Activated B cell treated with CpG ODN at 0.5 μM for 24 hours (primary cell): ENCODE measurements around the gene BATF3. TPM values are rescaled to one million over a fixed set of nuclear protein-coding genes. Genes with fewer than 3 reads are reported as not detected.
"Not testable (repeated sequence)": the region's sequence is repeated elsewhere in the genome, so short reads cannot be mapped to it uniquely, and the experiment has no call there.

ENCODE experiments used
- ATAC-seq: fragments of 200-7000 bp; cut with Tn5 transposase; one replicate; pipeline ENCODE4 v1.10.0; 2021; ENCODE audit warnings: low read depth, mild to moderate bottlenecking, moderate library complexity
- CTCF ChIA-PET: fragments of 350-600 bp; sonication (Branson Sonifier 250); formaldehyde crosslinking; loops from one replicate; lab custom pipeline; 2021; ENCODE audit warnings: antibody characterized with exemption; lab: Charles Lee
- POLR2A ChIA-PET: fragments of 350-600 bp; sonication (Branson Sonifier 250); formaldehyde crosslinking; loops from one replicate; lab custom pipeline; 2021; ENCODE audit warnings: antibody characterized with exemption; lab: Charles Lee
- DNase-seq: peaks from one replicate; pipeline ENCODE4 v3.0.0; 2022
- H3K27ac Mint-ChIP-seq: one replicate; pipeline ENCODE4 v1.8.0; 2020; ENCODE audit warnings: mixed read lengths
- H3K27me3 Mint-ChIP-seq: one replicate; pipeline ENCODE4 v1.8.0; 2021; ENCODE audit warnings: mixed read lengths
- H3K36me3 Mint-ChIP-seq: one replicate; pipeline ENCODE4 v1.8.0; 2021; ENCODE audit warnings: low read depth, mixed read lengths
- H3K4me1 Mint-ChIP-seq: one replicate; pipeline ENCODE4 v1.8.0; 2021; ENCODE audit warnings: mixed read lengths
- H3K4me3 Mint-ChIP-seq: one replicate; pipeline ENCODE4 v1.8.0; 2020; ENCODE audit warnings: mild to moderate bottlenecking, mixed read lengths
- H3K9me3 Mint-ChIP-seq: one replicate; pipeline ENCODE4 v1.8.0; 2020; ENCODE audit warnings: mixed read lengths
- intact Hi-C: fragments of 100-400 bp; cut with micrococcal nuclease; formaldehyde crosslinking; loops from one replicate; pipeline ENCODE4 v1.15.1; 2024
- total RNA-seq: library from RNA; stranded (reverse); gene quantifications from 2 replicates; pipeline ENCODE4 v1.2.3, GENCODE V29; 2022
- TF ChIP-seq, protein P1 (sequence below): fragments of 200-600 bp; IDR thresholded peaks from one replicate; pipeline ENCODE4 v1.8.0; 2022; ENCODE audit warnings: antibody characterized with exemption, mild to moderate bottlenecking

Gene BATF3
- total RNA-seq, 1 donor from 2014 or later, result 23.5 TPM

DNA sequence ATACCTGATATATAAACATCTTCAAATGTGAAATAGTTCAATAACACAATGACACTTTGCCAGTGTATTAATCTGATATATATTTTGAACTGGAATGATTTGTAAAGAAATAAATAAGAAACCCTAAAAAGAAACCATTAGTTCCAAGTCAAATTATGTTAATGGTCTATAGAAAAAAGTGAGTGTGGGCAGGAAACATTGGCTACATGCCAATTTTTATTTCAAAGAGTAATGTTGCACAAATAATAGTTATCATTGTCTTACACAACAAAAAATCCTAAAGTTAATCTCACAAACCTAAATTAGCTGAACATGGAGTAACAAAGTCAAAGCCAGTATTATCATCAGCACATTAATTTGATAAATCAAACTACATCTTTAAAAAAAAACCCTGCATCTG lies 37.9 kb upstream of the BATF3 start:
- no peak for ATAC-seq
- Mint-ChIP-seq H3K27me3 (no peaks in the 10 kb centered on the region), H3K4me3 (no peak overlapping the region), H3K9me3 (no peaks in the 10 kb centered on the region), H3K4me1 (no peaks in the 10 kb centered on the region), H3K27ac (no peak overlapping the region), H3K36me3 (peaks cover 52% of the 10 kb centered on the region)
- CTCF ChIA-PET, result no interaction called here
- intact Hi-C loops, result no loop called here
- TF ChIP-seq, protein P1, sequence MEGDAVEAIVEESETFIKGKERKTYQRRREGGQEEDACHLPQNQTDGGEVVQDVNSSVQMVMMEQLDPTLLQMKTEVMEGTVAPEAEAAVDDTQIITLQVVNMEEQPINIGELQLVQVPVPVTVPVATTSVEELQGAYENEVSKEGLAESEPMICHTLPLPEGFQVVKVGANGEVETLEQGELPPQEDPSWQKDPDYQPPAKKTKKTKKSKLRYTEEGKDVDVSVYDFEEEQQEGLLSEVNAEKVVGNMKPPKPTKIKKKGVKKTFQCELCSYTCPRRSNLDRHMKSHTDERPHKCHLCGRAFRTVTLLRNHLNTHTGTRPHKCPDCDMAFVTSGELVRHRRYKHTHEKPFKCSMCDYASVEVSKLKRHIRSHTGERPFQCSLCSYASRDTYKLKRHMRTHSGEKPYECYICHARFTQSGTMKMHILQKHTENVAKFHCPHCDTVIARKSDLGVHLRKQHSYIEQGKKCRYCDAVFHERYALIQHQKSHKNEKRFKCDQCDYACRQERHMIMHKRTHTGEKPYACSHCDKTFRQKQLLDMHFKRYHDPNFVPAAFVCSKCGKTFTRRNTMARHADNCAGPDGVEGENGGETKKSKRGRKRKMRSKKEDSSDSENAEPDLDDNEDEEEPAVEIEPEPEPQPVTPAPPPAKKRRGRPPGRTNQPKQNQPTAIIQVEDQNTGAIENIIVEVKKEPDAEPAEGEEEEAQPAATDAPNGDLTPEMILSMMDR, result no peak
- POLR2A ChIA-PET, result no interaction called here
- DNase-seq, result no peak

DNA sequence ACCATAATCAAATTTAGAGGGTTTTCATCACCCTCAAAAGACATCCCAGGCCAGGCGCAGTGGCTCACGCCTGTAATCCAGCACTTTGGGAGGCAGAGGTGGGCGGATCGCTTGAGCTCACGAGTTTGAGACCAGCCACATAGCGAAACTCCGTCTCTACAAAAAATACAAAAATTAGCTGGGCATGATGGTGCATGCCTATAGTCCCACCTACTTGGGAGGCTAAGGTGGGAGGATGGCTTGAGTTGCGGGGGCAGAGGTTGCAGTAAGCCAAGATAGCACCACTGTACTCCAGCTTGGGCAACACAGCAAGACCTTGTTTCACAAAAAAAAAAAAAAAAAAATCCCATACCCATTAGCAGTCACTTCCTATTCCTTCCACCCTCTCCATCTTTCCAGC lies 33.5 kb upstream of the BATF3 start:
- Mint-ChIP-seq H3K36me3 (peaks cover 35% of the 10 kb centered on the region), H3K4me1 (no peaks in the 10 kb centered on the region), H3K27me3 (no peaks in the 10 kb centered on the region), H3K4me3 (no peak overlapping the region), H3K27ac (no peak overlapping the region), H3K9me3 (no peaks in the 10 kb centered on the region)
- DNase-seq (no peak), ATAC-seq (no peak)
- intact Hi-C loops, result no loop called here
- TF ChIP-seq, protein P1, result no peak
- POLR2A ChIA-PET, result no interaction called here
- CTCF ChIA-PET, result no interaction called here

DNA sequence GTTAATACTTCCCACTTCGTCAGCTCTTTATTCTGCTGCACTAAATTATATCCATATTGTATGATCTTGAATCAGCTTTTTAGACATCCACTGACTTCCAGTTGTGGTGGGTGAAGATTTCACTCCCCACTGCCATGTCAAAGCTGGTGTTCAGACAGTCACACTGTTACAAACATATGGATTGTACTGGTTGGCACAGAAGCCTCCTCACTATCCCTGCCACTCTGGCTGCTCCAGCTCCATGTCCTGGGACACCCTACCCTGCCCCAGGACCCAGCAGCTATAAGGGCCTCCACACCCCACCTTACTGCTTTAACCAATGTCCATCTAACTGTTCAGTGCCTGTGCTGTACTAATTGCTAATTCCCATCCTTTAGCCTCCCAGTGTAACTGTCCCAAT lies 32.0 kb upstream of the BATF3 start:
- H3K9me3 Mint-ChIP-seq, result no peaks in the 10 kb centered on the region
- no peak overlapping the region for H3K4me3 Mint-ChIP-seq
- ChIA-PET CTCF (no interaction called here), POLR2A (interaction anchor here (0.6 to 1.1 kb wide), 2 partner anchors 14 to 30 kb away, joined by 4 to 6 read pairs; no protein-coding TSS in a partner anchor)
- DNase-seq, result no peak
- peaks cover 32% of the 10 kb centered on the region for H3K36me3 Mint-ChIP-seq
- H3K4me1 Mint-ChIP-seq, result no peaks in the 10 kb centered on the region
- H3K27me3 Mint-ChIP-seq, result no peaks in the 10 kb centered on the region
- TF ChIP-seq, protein P1, result no peak
- ATAC-seq, result no peak
- intact Hi-C loops, result no loop called here
- no peak overlapping the region for H3K27ac Mint-ChIP-seq

DNA sequence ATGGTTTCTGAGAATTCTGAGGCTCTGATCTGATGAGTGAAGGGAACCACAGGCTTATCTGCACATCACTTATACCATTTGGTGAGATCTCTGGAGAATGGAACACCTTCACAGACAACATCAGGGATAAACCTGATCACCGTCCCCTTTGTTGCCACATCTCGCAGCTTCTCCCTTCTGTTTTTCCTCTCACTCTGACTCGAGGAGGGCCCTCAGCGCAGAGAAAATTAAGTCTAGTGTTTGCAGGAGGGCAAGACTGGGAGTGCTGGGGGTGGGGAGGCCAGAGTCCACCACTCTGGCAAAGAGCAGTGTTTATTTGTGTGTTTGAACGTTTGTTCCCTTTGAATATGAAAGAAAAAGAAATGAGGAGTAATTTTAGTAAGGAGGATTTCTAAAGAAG lies 29.0 kb upstream of the BATF3 start:
- ChIA-PET CTCF (no interaction called here), POLR2A (no interaction called here)
- H3K9me3 Mint-ChIP-seq, result no peaks in the 10 kb centered on the region
- H3K4me1 Mint-ChIP-seq, result no peaks in the 10 kb centered on the region
- intact Hi-C loops, result no loop called here
- H3K4me3 Mint-ChIP-seq, result no peak overlapping the region
- DNase-seq (no peak), ATAC-seq (no peak)
- TF ChIP-seq, protein P1, result no peak
- H3K27me3 Mint-ChIP-seq, result no peaks in the 10 kb centered on the region
- H3K27ac Mint-ChIP-seq, result no peak overlapping the region
- H3K36me3 Mint-ChIP-seq, result peaks cover 19% of the 10 kb centered on the region

DNA sequence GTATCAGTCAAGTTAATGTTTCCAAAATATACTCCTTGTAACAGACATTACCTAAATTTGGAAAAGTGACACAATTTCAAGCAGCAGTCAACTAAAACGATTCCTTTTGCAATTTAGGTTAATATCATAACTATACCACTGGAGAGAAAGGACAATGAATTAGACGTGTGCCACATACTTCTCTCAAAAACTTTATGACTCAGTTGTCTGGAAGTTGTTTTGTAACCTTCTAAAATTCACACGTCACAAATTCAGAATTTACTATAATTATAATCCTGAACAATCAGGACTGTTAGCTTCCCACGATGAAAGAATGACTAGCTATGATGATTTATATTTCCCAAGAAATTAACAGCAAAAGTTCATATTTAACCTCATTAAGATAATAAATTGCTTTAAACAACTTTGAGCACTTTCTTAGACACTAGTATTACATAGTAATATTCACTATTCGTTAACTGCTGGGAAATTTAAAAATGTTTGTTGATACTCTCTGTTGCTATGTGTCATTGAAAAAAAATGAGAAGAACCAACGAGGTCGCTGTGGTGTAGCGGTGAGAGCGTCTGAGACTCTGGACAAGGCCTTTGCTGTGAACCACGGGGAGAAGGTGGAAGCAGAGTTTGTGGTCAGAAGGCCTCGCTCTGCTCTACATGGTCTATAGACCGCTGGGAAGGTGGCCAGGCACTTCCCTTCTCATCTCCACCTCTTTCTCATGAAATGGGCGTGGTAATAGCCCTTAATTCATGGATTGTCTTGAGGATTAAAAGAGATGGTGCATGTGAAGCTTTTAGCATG lies 27.9 kb upstream of the BATF3 start:
- POLR2A ChIA-PET, result interaction anchor here (0.7 kb wide), 1 partner anchor 34 kb away, joined by 3 read pairs; no protein-coding TSS in a partner anchor
- DNase-seq, result no peak
- H3K9me3 Mint-ChIP-seq, result no peaks in the 10 kb centered on the region
- peaks cover 12% of the 10 kb centered on the region for H3K36me3 Mint-ChIP-seq
- CTCF ChIA-PET, result no interaction called here
- no peak for ATAC-seq
- TF ChIP-seq, protein P1, result no peak
- H3K4me1 Mint-ChIP-seq, result no peaks in the 10 kb centered on the region
- no peaks in the 10 kb centered on the region for H3K27me3 Mint-ChIP-seq
- H3K27ac Mint-ChIP-seq, result no peak overlapping the region
- intact Hi-C loops, result no loop called here
- H3K4me3 Mint-ChIP-seq, result no peak overlapping the region

DNA sequence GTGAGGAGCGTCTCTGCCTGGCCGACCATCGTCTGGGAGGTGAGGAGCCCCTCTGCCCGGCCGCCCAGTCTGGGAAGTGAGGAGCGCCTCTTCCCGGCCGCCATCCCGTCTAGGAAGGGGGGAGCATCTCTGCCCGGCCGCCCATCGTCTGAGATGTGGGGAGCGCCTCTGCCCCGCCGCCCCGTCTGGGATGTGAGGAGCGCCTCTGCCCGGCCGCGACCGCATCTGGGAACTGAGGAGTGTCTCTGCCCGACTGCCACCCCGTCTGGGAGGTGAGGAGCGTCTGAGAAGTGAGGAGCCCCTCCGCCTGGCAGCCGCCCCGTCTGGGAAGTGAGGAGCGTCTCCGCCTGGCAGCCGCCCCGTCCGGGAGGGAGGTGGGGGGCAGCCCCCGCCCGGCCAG lies 25.0 kb upstream of the BATF3 start:
- POLR2A ChIA-PET, ATAC-seq, H3K36me3 Mint-ChIP-seq, DNase-seq, intact Hi-C loops, H3K9me3 Mint-ChIP-seq, H3K27me3 Mint-ChIP-seq, H3K4me1 Mint-ChIP-seq, CTCF ChIA-PET, H3K27ac Mint-ChIP-seq, H3K4me3 Mint-ChIP-seq: not testable (repeated sequence)
